ENCODE measurements around the gene C9orf57. TPM values are rescaled to one million over a fixed set of nuclear protein-coding genes. Genes with fewer than 3 reads are reported as not detected.
"Not testable (repeated sequence)": the region's sequence is repeated elsewhere in the genome, so short reads cannot be mapped to it uniquely, and the experiment has no call there.

C9orf57 gene
- total RNA-seq, 1 donor from 2014 or later, result not detected

DNA sequence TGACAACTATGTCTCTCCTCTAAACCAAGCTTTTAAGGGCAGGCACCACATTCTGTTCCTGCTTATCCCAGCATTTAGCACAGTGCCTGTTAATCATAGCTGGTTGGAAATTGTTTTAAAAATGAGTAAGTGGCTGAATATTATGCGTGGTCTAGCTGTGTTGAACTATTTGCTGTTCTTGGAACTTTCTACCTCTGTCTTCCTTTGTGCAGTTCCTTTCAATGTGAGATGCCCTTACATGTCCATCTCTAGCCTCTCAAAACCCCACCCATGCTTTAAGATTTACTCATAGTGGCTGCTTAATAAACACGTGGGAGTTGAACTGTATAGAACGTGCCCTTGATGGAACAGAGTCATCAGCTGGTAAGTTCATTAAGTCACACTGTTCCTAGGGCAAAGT is 34.5 kb downstream of the C9orf57 start:
- Mint-ChIP-seq H3K27me3 (no peaks in the 10 kb centered on the region), H3K4me3 (ENCODE audit: low read depth) (no peak overlapping the region), H3K36me3 (ENCODE audit: insufficient read depth) (no peaks in the 10 kb centered on the region), H3K9me3 (ENCODE audit: low read depth) (peaks cover 8% of the 10 kb centered on the region), H3K27ac (no peak overlapping the region), H3K4me1 (ENCODE audit: low read depth) (no peaks in the 10 kb centered on the region)
- TF ChIP-seq, protein P1, sequence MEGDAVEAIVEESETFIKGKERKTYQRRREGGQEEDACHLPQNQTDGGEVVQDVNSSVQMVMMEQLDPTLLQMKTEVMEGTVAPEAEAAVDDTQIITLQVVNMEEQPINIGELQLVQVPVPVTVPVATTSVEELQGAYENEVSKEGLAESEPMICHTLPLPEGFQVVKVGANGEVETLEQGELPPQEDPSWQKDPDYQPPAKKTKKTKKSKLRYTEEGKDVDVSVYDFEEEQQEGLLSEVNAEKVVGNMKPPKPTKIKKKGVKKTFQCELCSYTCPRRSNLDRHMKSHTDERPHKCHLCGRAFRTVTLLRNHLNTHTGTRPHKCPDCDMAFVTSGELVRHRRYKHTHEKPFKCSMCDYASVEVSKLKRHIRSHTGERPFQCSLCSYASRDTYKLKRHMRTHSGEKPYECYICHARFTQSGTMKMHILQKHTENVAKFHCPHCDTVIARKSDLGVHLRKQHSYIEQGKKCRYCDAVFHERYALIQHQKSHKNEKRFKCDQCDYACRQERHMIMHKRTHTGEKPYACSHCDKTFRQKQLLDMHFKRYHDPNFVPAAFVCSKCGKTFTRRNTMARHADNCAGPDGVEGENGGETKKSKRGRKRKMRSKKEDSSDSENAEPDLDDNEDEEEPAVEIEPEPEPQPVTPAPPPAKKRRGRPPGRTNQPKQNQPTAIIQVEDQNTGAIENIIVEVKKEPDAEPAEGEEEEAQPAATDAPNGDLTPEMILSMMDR (IDR thresholded peaks at IDR 0.05; ENCODE audit: unreplicated experiment), result no peak
- no peak for DNase-seq (ENCODE audit: low spot score, unreplicated experiment)

- no peaks in the 10 kb centered on the region for H3K4me1 Mint-ChIP-seq (ENCODE audit: low read depth)
- H3K27me3 Mint-ChIP-seq, result no peaks in the 10 kb centered on the region
- no peak overlapping the region for H3K4me3 Mint-ChIP-seq (ENCODE audit: low read depth)
- H3K36me3 Mint-ChIP-seq (ENCODE audit: insufficient read depth), result no peaks in the 10 kb centered on the region
- DNase-seq (ENCODE audit: low spot score, unreplicated experiment), result no peak
- H3K27ac Mint-ChIP-seq, result no peak overlapping the region
- H3K9me3 Mint-ChIP-seq (ENCODE audit: low read depth), result no peaks in the 10 kb centered on the region
- TF ChIP-seq, protein P1 (IDR thresholded peaks at IDR 0.05; ENCODE audit: unreplicated experiment), result no peak
Observed at GRCh38 chr9:72023596-72023995, 36.8 kb downstream of the C9orf57 start.

GRCh38 chr9:72022841-72023240 is 37.6 kb downstream of the C9orf57 start:
- H3K4me1 Mint-ChIP-seq (ENCODE audit: low read depth), result no peaks in the 10 kb centered on the region
- H3K27ac Mint-ChIP-seq, result no peak overlapping the region
- TF ChIP-seq, protein P1 (IDR thresholded peaks at IDR 0.05; ENCODE audit: unreplicated experiment), result no peak
- H3K36me3 Mint-ChIP-seq (ENCODE audit: insufficient read depth), result no peaks in the 10 kb centered on the region
- DNase-seq (ENCODE audit: low spot score, unreplicated experiment), result no peak
- H3K4me3 Mint-ChIP-seq (ENCODE audit: low read depth), result no peak overlapping the region
- H3K9me3 Mint-ChIP-seq (ENCODE audit: low read depth), result no peaks in the 10 kb centered on the region
- no peaks in the 10 kb centered on the region for H3K27me3 Mint-ChIP-seq

DNA sequence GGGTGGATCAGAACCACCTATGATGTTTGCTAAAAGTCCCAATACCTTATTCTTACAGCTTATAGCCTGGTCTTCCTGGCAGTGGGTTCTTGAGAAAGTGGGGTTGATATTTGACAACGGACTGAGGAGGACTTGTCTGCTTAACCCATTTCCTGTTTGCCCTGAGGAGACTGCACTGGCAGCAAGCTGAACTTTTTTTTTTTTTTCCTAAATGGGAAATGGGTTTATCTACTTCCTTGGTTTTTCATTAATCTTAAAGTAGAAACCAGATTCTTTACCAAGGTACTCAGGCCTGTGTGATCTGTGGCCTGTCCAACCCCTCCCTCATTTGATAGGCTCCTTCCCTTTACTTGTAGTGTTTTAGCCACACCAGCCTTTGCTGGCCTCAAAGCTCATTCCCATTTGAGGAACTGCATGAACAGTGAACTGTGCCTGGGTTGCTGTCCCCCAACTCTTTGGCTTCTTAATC is 47.1 kb downstream of the C9orf57 start:
- no peaks in the 10 kb centered on the region for H3K27me3 Mint-ChIP-seq
- TF ChIP-seq, protein P1 (IDR thresholded peaks at IDR 0.05; ENCODE audit: unreplicated experiment), result no peak
- H3K4me3 Mint-ChIP-seq (ENCODE audit: low read depth), result no peak overlapping the region
- H3K27ac Mint-ChIP-seq, result no peak overlapping the region
- no peak for DNase-seq (ENCODE audit: low spot score, unreplicated experiment)
- peaks cover 2% of the 10 kb centered on the region for H3K9me3 Mint-ChIP-seq (ENCODE audit: low read depth)
- H3K36me3 Mint-ChIP-seq (ENCODE audit: insufficient read depth), result no peaks in the 10 kb centered on the region
- H3K4me1 Mint-ChIP-seq (ENCODE audit: low read depth), result peaks cover 2% of the 10 kb centered on the region

- no peaks in the 10 kb centered on the region for H3K36me3 Mint-ChIP-seq (ENCODE audit: insufficient read depth)
- peaks cover 2% of the 10 kb centered on the region for H3K9me3 Mint-ChIP-seq (ENCODE audit: low read depth)
- H3K27me3 Mint-ChIP-seq, result no peaks in the 10 kb centered on the region
- TF ChIP-seq, protein P1 (IDR thresholded peaks at IDR 0.05; ENCODE audit: unreplicated experiment), result no peak
- DNase-seq (ENCODE audit: low spot score, unreplicated experiment), result no peak
- peak overlapping the region; percentile 35 for H3K27ac Mint-ChIP-seq
- H3K4me1 Mint-ChIP-seq (ENCODE audit: low read depth), result peaks cover 2% of the 10 kb centered on the region
- H3K4me3 Mint-ChIP-seq (ENCODE audit: low read depth), result no peak overlapping the region
Observed at GRCh38 chr9:72012646-72013045, 47.8 kb downstream of the C9orf57 start.

DNA sequence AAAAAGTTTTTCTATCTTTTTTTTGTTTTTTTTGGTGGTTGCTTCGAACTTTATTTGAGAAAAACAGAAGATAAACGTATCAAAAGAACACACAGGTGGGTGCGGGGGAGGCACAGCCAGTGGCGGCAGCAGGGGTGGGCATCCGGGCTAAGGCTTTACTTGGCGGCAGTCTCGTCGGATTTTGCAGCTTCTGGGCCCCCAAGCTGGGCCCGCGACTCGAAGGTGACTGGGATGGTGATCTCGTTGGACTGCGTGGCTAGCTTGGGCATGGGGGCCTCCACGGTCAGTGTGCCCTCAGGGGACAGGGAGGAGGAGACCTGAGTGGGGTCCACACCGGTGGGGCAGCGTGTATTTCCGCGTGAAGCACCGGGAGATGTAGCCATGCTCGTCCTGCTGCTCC is 52.7 kb downstream of the C9orf57 start:
- H3K4me3 Mint-ChIP-seq (ENCODE audit: low read depth); H3K27ac Mint-ChIP-seq; H3K36me3 Mint-ChIP-seq (ENCODE audit: insufficient read depth); H3K4me1 Mint-ChIP-seq (ENCODE audit: low read depth); H3K9me3 Mint-ChIP-seq (ENCODE audit: low read depth); H3K27me3 Mint-ChIP-seq; DNase-seq (ENCODE audit: low spot score, unreplicated experiment): not testable (repeated sequence)
